Erythroblast (primary cell): ENCODE results near the gene PDIA5.

Source experiments
- GATA1 ChIP-seq: IDR thresholded peaks from 2 replicates; pipeline ENCODE4 v1.6.1; 2011; ENCODE audit warnings: low read depth, mild to moderate bottlenecking, control low read depth, low read length, moderate library complexity
- POLR2A ChIP-seq: IDR thresholded peaks from 2 replicates; pipeline ENCODE4 v1.6.1; 2011; ENCODE audit warnings: mild to moderate bottlenecking, low read length

DNA sequence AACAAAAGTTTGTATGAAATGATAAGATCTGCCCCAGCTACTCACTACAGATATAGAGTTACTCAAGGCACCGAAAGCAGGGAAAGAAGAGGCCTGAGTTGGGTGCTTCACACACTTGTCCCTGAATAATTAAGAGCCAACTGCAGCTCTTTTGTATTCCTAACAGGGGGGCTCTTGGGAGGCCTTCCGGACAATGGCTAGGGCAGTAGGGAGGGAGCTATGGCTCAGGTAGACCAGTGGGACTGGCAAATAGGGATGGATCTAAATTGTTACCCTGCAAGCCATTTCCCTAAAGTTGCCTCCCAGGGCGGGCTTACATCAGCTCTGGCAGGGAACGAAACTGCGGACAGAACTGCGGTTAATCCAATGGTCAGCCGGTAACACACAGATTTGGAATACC, 45.4 kb upstream of the PDIA5 start:
- TF ChIP-seq POLR2A (no peak), GATA1 (no peak)
